ENCODE results near the gene RFC2. TPM values are rescaled to one million over a fixed set of nuclear protein-coding genes. Genes with fewer than 3 reads are reported as not detected.

Gene RFC2
- total RNA-seq, 1 experiment from 2014 or later, result 73.6 TPM

- Histone ChIP-seq H3K23me2 (ENCODE audit: insufficient read length, low read depth, low read length, poor library complexity, severe bottlenecking) (no peaks in the 10 kb centered on the region), H2BK5ac (ENCODE audit: insufficient read length, low read length) (no peak overlapping the region), H2BK12ac (ENCODE audit: insufficient read length, low read depth, low read length) (no peak overlapping the region), H4K8ac (replicated peaks; ENCODE audit: insufficient read length, low read depth, low read length) (no peak overlapping the region), H3K27ac (ENCODE audit: insufficient read length, low read depth, low read length) (no peak overlapping the region), H2BK120ac (ENCODE audit: low read depth, low read length, poor library complexity, severe bottlenecking) (no peak overlapping the region), H3K9me3 (ENCODE audit: control insufficient read depth, low read depth, low read length) (no peaks in the 10 kb centered on the region), H4K20me1 (ENCODE audit: control insufficient read depth, insufficient read depth, insufficient read length) (no peaks in the 10 kb centered on the region), H3T11ph (ENCODE audit: low read length) (no peak overlapping the region), H3K56ac (ENCODE audit: insufficient read length, low read depth, low read length) (no peak overlapping the region), H2BK20ac (ENCODE audit: low read depth, low read length, poor library complexity, severe bottlenecking) (no peak overlapping the region), H3K27me3 (ENCODE audit: insufficient read depth, low read length) (no peaks in the 10 kb centered on the region), H3K4me1 (ENCODE audit: insufficient read depth, low read length) (no peaks in the 10 kb centered on the region), H4K5ac (ENCODE audit: insufficient read length, low read depth, low read length) (no peak overlapping the region), H2AK5ac (ENCODE audit: insufficient read length, low read length) (no peak overlapping the region), H3K18ac (ENCODE audit: insufficient read length, low read depth, low read length) (no peak overlapping the region), H2AFZ (ENCODE audit: low read length) (no peak overlapping the region), H4K91ac (ENCODE audit: insufficient read length, low read depth, low read length) (no peak overlapping the region), H3K9ac (ENCODE audit: extremely low read depth, insufficient read length, low read length) (no peak overlapping the region), H3K79me1 (ENCODE audit: insufficient read depth, low read depth, low read length, poor library complexity, severe bottlenecking) (peaks cover 5% of the 10 kb centered on the region), H3K4me2 (ENCODE audit: insufficient read depth, insufficient read length, low read length) (no peak overlapping the region), H3K14ac (ENCODE audit: insufficient read depth, low read length) (no peak overlapping the region), H3K4ac (ENCODE audit: low read depth, low read length) (no peak overlapping the region), H3K23ac (ENCODE audit: insufficient read length, low read depth, low read length) (no peak overlapping the region), H3K79me2 (ENCODE audit: insufficient read depth, low read length) (peaks cover 3% of the 10 kb centered on the region; the same call in 1 of the 2 replicates), H2BK15ac (ENCODE audit: low read depth, low read length) (no peak overlapping the region)
- Mint-ChIP-seq H3K27ac (no peak overlapping the region), H3K9me3 (0 out of 5 replicates have a peak, but pooled peaks cover 0 to 2% of the 10 kb centered on the region in 2 experiments), H3K4me1 (no peaks in the 10 kb centered on the region), H3K4me3 (no peak overlapping the region), H3K36me3 (ENCODE audit: insufficient read depth in 1 of 3, low read depth in 3 of 3) (peaks cover 2 to 8% (median 7%) of the 10 kb centered on the region in 3 experiments; a peak in 5 of 7 replicates), H3K27me3 (ENCODE audit: low read depth) (no peaks in the 10 kb centered on the region)
- no CpG with 5 or more reads among the region's 4 CpGs for WGBS (ENCODE audit: extremely low coverage, insufficient read length, low lambda C conversion rate)
- TF ChIP-seq CTCF (conservative IDR thresholded peaks at IDR 0.05), result no peak
- no peak for DNase-seq
Observed at GRCh38 chr7:74300926-74301325, 46.7 kb upstream of the RFC2 start.

All from H9 (cell line).